HepG2 (cell line): Measurements from ENCODE around the gene ISCA2. TPM values are rescaled to one million over a fixed set of nuclear protein-coding genes. Genes with fewer than 3 reads are reported as not detected.
A peak's percentile ranks its signal among the peaks of the same experiment; 100 is the strongest.

Source experiments
- ARNTL ChIP-seq: sonication (generic); formaldehyde crosslinking; IDR thresholded peaks from 2 replicates; pipeline ENCODE4 v1.4.0; 2020; ENCODE audit warnings: mild to moderate bottlenecking, missing genetic modification reagents
- FOXO1 ChIP-seq: sonication (generic); formaldehyde crosslinking; IDR thresholded peaks from 2 replicates; pipeline ENCODE4 v1.4.0; 2020; ENCODE audit warnings: missing genetic modification reagents
- HOXA9 ChIP-seq: sonication (generic); formaldehyde crosslinking; IDR thresholded peaks from 2 replicates; pipeline ENCODE4 v1.8.1; 2022; ENCODE audit warnings: missing genetic modification reagents, mild to moderate bottlenecking, moderate library complexity, borderline replicate concordance
- HOXD1 ChIP-seq: sonication (generic); formaldehyde crosslinking; IDR thresholded peaks from 2 replicates; pipeline ENCODE4 v1.5.0; 2020; ENCODE audit warnings: missing genetic modification reagents
- KDM5A ChIP-seq: fragments of 200-600 bp; sonication (generic); IDR thresholded peaks from 2 replicates; pipeline ENCODE4 v1.7.0; 2018; ENCODE audit warnings: antibody characterized with exemption, mild to moderate bottlenecking, low read length, borderline replicate concordance
- KMT2B ChIP-seq: IDR thresholded peaks from 2 replicates; pipeline ENCODE4 v1.6.1; 2016; ENCODE audit warnings: missing genetic modification reagents, missing compliant biosample characterization
- NKX3-1 ChIP-seq: sonication (generic); formaldehyde crosslinking; IDR thresholded peaks from 2 replicates; pipeline ENCODE4 v1.5.0; 2020; ENCODE audit warnings: missing genetic modification reagents
- ONECUT2 ChIP-seq: sonication (generic); formaldehyde crosslinking; IDR thresholded peaks from 2 replicates; pipeline ENCODE4 v1.4.0; 2020; ENCODE audit warnings: missing genetic modification reagents
- PAX8 ChIP-seq: sonication (generic); formaldehyde crosslinking; IDR thresholded peaks from 2 replicates; pipeline ENCODE4 v1.8.0; 2022; ENCODE audit warnings: mild to moderate bottlenecking, missing genetic modification reagents, borderline replicate concordance
- SP5 ChIP-seq: IDR thresholded peaks from 2 replicates; pipeline ENCODE4 v1.6.1; 2016; ENCODE audit warnings: low read depth, borderline replicate concordance
- STAT5B ChIP-seq: sonication (generic); formaldehyde crosslinking; IDR thresholded peaks from 2 replicates; pipeline ENCODE4 v1.4.0; 2020; ENCODE audit warnings: missing genetic modification reagents
- YY1 ChIP-seq: IDR thresholded peaks from 2 replicates; pipeline ENCODE4 v1.6.1; 2011; ENCODE audit warnings: low read length, low read depth, moderate library complexity, mild to moderate bottlenecking; ENCODE audit not compliant: insufficient read depth, insufficient replicate concordance
- ZNF256 ChIP-seq: sonication (generic); formaldehyde crosslinking; conservative IDR thresholded peaks from 2 replicates; pipeline ENCODE4 v1.4.0; 2020; ENCODE audit warnings: missing genetic modification reagents
- ZNF619 ChIP-seq: sonication (generic); formaldehyde crosslinking; IDR thresholded peaks from 2 replicates; pipeline ENCODE4 v1.4.0; 2020; ENCODE audit warnings: mild to moderate bottlenecking, missing genetic modification reagents
- ZNF644 ChIP-seq: IDR thresholded peaks from 2 replicates; pipeline ENCODE4 v1.6.1; 2016; ENCODE audit warnings: low read depth
- ZNF766 ChIP-seq: sonication (generic); formaldehyde crosslinking; IDR thresholded peaks from 2 replicates; pipeline ENCODE4 v1.5.0; 2020; ENCODE audit warnings: missing genetic modification reagents, borderline replicate concordance
- ZNF782 ChIP-seq: sonication (generic); formaldehyde crosslinking; IDR thresholded peaks from 2 replicates; pipeline ENCODE4 v1.4.0; 2020; ENCODE audit warnings: missing genetic modification reagents, mild to moderate bottlenecking, borderline replicate concordance
- polyA plus RNA-seq, 8 experiments: library from polyadenylated mRNA; depleted of rRNA in 3 of 8; stranded (reverse) in 7 of 8; unstranded in 1 of 8; fragments of >200 nt; fragmentation: Illumina TruSeq in 4 of 8; extraction: Trizol in 4 of 8; gene quantifications; 2 replicates each; pipeline versions ENCODE4 v1.2.1 to v1.2.3, GENCODE V29; 2011 to 2016; ENCODE audit warnings: low read depth in 4 of 8, missing spikeins in 1 of 8, mixed read lengths in 1 of 8; ENCODE audit not compliant: insufficient read depth in 1 of 8
- total RNA-seq, 5 experiments: library from RNA; depleted of rRNA; stranded (reverse); fragments of >200 nt; fragmentation: Illumina TruSeq; extraction: Trizol; gene quantifications; 2 replicates each; pipeline ENCODE4 v1.2.3, GENCODE V29; 2016; ENCODE audit warnings: low read depth in 1 of 5
- TF ChIP-seq, protein P1 (sequence below): sonication (generic); formaldehyde crosslinking; IDR thresholded peaks from 2 replicates; pipeline ENCODE4 v1.4.0; 2020; ENCODE audit warnings: missing genetic modification reagents
- TF ChIP-seq, protein P2 (sequence below): sonication (generic); formaldehyde crosslinking; conservative IDR thresholded peaks from 2 replicates; pipeline ENCODE4 v1.5.0; 2020; ENCODE audit warnings: missing genetic modification reagents
- TF ChIP-seq, protein P3 (sequence below): IDR thresholded peaks from 2 replicates; pipeline ENCODE4 v1.6.1; 2016; ENCODE audit warnings: mild to moderate bottlenecking
- TF ChIP-seq, protein P4 (sequence below): sonication (generic); formaldehyde crosslinking; IDR thresholded peaks from 2 replicates; pipeline ENCODE4 v1.4.0; 2020; ENCODE audit warnings: missing genetic modification reagents
- TF ChIP-seq, protein P5 (sequence below): IDR thresholded peaks from 2 replicates; pipeline ENCODE4 v1.6.1; 2016; ENCODE audit warnings: missing biosample characterization, missing genetic modification reagents, low read depth
- TF ChIP-seq, protein P6 (sequence below): IDR thresholded peaks from 2 replicates; pipeline ENCODE4 v1.6.1; 2016

Gene ISCA2
- total and polyA plus RNA-seq, 2 of the 13 experiments (the other 11 are each of a cell fraction or from before 2014, with no cell fraction given): 32.1 to 43.4 TPM

DNA sequence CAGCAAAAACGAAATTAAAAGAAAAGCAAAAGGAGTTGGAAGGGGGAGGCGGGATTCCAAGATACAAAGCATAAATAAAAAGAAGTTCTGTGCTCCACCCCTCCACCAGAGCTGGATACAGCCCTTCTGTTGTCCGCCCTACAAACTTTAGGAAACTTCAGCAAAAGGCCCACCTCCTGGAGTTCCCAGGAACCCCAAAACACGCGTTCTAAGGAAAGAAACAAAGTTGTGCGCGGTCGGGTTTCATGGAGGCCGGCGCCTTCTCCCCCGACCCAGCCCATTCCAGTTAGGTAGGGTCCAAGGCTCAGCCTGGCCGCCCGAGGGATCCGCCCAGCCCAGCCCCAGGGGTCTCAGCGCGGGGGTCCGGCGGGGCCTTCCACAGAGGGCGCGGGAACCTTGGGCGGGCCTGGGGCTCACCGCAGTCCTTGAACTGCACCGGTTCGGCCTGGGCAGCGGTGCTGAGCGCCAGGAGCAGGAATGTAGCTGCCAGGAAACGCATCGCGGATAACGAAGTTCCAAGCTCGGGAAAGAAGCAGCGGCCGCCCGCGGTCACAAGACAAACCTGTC lies 706 bp upstream of the ISCA2 start, which contains the start of gene NPC2 (continued):
- TF ChIP-seq, protein P1, sequence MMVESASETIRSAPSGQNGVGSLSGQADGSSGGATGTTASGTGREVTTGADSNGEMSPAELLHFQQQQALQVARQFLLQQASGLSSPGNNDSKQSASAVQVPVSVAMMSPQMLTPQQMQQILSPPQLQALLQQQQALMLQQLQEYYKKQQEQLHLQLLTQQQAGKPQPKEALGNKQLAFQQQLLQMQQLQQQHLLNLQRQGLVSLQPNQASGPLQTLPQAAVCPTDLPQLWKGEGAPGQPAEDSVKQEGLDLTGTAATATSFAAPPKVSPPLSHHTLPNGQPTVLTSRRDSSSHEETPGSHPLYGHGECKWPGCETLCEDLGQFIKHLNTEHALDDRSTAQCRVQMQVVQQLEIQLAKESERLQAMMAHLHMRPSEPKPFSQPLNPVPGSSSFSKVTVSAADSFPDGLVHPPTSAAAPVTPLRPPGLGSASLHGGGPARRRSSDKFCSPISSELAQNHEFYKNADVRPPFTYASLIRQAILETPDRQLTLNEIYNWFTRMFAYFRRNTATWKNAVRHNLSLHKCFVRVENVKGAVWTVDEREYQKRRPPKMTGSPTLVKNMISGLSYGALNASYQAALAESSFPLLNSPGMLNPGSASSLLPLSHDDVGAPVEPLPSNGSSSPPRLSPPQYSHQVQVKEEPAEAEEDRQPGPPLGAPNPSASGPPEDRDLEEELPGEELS (CRISPR knock-in tag): no peak
- 0 out of 2 replicates have a peak, but pooled peaks have one; percentile 82 for TF ChIP-seq SP5 (CRISPR knock-in tag)
- no peak for TF ChIP-seq ZNF619
- no peak for TF ChIP-seq ZNF766 (CRISPR knock-in tag)
- TF ChIP-seq, protein P2, sequence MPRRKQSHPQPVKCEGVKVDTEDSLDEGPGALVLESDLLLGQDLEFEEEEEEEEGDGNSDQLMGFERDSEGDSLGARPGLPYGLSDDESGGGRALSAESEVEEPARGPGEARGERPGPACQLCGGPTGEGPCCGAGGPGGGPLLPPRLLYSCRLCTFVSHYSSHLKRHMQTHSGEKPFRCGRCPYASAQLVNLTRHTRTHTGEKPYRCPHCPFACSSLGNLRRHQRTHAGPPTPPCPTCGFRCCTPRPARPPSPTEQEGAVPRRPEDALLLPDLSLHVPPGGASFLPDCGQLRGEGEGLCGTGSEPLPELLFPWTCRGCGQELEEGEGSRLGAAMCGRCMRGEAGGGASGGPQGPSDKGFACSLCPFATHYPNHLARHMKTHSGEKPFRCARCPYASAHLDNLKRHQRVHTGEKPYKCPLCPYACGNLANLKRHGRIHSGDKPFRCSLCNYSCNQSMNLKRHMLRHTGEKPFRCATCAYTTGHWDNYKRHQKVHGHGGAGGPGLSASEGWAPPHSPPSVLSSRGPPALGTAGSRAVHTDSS (CRISPR knock-in tag): no peak
- TF ChIP-seq HOXA9 (CRISPR knock-in tag): no peak
- no peak for TF ChIP-seq ZNF644 (CRISPR knock-in tag)
- TF ChIP-seq ONECUT2: no peak
- TF ChIP-seq, protein P3, sequence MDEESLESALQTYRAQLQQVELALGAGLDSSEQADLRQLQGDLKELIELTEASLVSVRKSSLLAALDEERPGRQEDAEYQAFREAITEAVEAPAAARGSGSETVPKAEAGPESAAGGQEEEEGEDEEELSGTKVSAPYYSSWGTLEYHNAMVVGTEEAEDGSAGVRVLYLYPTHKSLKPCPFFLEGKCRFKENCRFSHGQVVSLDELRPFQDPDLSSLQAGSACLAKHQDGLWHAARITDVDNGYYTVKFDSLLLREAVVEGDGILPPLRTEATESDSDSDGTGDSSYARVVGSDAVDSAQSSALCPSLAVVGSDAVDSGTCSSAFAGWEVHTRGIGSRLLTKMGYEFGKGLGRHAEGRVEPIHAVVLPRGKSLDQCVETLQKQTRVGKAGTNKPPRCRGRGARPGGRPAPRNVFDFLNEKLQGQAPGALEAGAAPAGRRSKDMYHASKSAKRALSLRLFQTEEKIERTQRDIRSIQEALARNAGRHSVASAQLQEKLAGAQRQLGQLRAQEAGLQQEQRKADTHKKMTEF (CRISPR knock-in tag): 0 out of 2 replicates have a peak, but pooled peaks have one; percentile 34
- TF ChIP-seq, protein P4, sequence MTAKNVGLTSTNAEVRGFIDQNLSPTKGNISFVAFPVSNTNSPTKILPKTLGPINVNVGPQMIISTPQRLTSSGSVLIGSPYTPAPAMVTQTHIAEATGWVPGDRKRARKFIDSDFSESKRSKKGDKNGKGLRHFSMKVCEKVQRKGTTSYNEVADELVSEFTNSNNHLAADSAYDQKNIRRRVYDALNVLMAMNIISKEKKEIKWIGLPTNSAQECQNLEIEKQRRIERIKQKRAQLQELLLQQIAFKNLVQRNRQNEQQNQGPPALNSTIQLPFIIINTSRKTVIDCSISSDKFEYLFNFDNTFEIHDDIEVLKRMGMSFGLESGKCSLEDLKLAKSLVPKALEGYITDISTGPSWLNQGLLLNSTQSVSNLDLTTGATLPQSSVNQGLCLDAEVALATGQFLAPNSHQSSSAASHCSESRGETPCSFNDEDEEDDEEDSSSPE (CRISPR knock-in tag): no peak; the same call in none of the 2 replicates
- TF ChIP-seq, protein P5, sequence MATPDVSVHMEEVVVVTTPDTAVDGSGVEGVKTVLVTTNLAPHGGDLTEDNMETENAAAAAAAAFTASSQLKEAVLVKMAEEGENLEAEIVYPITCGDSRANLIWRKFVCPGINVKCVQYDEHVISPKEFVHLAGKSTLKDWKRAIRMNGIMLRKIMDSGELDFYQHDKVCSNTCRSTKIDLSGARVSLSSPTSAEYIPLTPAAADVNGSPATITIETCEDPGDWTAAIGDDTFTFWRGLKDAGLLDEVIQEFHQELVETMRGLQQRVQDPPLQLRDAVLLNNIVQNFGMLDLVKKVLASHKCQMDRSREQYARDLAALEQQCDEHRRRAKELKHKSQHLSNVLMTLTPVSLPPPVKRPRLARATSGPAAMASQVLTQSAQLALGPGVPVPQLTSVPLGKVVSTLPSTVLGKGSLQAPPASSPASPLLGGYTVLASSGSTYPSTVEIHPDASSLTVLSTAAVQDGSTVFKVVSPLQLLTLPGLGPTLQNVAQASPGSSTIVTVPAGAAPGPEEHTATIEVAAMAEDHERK (CRISPR knock-in tag): no peak
- TF ChIP-seq NKX3-1 (CRISPR knock-in tag): 0 out of 2 replicates have a peak, but pooled peaks have one; percentile 56
- no peak for TF ChIP-seq KDM5A
- no peak for TF ChIP-seq FOXO1 (CRISPR knock-in tag)
- no peak; the same call in 1 of the 2 replicates for TF ChIP-seq ZNF256 (CRISPR knock-in tag)
- no peak for TF ChIP-seq YY1
- peak; percentile 60; the same call in 1 of the 2 replicates for TF ChIP-seq HOXD1 (CRISPR knock-in tag)
- TF ChIP-seq, protein P6, sequence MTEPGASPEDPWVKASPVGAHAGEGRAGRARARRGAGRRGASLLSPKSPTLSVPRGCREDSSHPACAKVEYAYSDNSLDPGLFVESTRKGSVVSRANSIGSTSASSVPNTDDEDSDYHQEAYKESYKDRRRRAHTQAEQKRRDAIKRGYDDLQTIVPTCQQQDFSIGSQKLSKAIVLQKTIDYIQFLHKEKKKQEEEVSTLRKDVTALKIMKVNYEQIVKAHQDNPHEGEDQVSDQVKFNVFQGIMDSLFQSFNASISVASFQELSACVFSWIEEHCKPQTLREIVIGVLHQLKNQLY (CRISPR knock-in tag): no peak
- no peak for TF ChIP-seq KMT2B (CRISPR knock-in tag)
- TF ChIP-seq PAX8 (CRISPR knock-in tag): no peak
- TF ChIP-seq ARNTL (CRISPR knock-in tag): no peak
- no peak for TF ChIP-seq STAT5B (CRISPR knock-in tag)
- 0 out of 2 replicates have a peak, but pooled peaks have one; percentile 33 for TF ChIP-seq ZNF782 (CRISPR knock-in tag)
